ENCODE data around the gene NTM.

DNA sequence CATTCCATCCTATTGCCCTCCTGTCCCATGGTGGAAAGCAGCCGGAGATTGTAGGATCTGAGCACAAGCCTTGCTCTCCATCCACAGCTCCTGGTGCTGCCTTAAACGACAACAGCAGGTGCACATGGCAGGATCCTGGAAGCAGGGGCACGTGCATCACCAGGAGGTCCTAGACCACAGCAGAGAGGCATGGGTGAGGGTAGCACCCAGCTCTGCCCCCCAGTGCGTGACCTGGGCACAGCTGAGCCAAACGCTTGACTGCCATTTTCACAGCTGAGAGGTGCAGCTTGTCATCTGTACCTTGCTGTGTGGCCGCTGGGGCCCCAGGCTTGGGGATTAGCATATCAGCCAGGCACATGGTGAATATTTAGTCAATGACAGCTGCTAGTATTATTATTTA is 92.7 kb downstream of the NTM start:
- TF ChIP-seq CTCF (IDR thresholded peaks at IDR 0.05) (no peak), POLR2A (IDR thresholded peaks at IDR 0.05) (no peak)

All from breast epithelium (tissue), 3 donors.